H54 (cell line): Measurements from ENCODE around the gene SNHG17.
"Not testable (repeated sequence)": the region's sequence is repeated elsewhere in the genome, so short reads cannot be mapped to it uniquely, and the experiment has no call there.

Experiments used
- DNase-seq: peaks from one replicate; pipeline ENCODE4 v3.0.0; 2011; ENCODE audit warnings: low spot score, mixed read lengths; ENCODE audit not compliant: insufficient read length
- FAIRE-seq: peaks from 3 replicates; lab custom pipeline; 2011; peaks lifted over from hg19 to GRCh38; lab: Jason Lieb, UNC
- POLR2A ChIP-seq: IDR thresholded peaks from 2 replicates; pipeline ENCODE4 v1.6.1; 2011; ENCODE audit warnings: low read depth, mild to moderate bottlenecking, low read length

SNHG17 gene

DNA sequence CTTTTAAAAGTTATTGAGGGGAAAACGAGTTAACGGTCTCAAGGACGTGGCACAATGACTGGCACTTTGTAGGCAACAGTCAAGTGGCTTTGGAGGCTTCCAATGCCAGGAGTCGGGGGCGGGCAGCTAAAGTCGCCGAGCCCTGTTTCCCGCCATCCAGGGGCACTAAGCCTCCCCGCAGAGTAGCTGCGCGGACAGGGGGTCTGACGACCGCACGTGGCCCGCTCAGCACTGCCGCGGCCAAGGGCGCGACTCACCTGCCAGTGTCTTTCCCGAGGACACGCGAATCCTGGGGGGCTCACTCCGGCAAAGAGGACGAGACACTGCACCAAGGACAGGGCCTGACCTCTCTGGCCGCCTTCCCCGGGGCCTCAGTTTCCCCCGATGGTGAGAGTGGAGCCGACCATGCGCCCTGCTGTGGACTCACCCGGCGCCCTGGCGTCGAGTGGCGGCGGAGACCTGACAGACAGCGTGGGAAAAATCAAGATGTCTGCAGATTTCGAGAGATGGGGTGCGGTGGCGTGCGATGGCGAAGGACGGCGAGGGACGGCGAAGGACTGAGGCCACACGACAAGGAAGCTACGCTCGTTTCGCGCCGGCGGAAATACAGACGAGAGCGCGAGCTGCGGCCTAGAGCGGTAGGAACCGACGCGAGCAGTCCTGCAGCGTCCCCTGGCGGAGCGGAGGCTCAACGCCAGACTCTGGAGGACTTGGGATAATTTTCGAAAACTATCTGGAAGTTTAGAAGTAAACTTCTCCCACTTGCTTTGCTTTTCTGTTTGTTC is at the start of gene SNHG17:
SNHG17 (minus strand) TSS at position 559 of the 785 bp plus-strand sequence.
- DNase-seq, result no peak
- peak; percentile 99 for TF ChIP-seq POLR2A
- no peak for FAIRE-seq

DNA sequence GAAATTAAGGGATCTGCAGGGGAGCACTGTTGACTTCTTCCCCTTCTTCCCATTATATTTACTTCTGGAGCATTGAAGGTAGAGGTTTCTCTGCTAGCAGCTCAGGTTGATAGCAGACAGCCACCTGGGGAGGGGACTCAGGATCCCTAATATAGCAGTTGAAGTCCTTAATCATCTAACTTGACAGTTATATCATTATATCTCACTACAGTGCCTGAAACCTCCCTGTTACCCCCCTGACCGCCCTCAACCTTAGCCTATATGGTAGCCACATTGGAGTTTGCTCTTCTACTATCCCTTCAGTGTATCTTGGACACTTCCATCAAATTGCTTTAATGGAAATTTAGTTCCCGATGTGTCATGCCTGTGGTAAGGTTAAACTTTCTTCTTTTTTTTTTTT is 44.5 kb upstream of the SNHG17 start:
- no peak for TF ChIP-seq POLR2A
- FAIRE-seq (no peak), DNase-seq (no peak)

DNA sequence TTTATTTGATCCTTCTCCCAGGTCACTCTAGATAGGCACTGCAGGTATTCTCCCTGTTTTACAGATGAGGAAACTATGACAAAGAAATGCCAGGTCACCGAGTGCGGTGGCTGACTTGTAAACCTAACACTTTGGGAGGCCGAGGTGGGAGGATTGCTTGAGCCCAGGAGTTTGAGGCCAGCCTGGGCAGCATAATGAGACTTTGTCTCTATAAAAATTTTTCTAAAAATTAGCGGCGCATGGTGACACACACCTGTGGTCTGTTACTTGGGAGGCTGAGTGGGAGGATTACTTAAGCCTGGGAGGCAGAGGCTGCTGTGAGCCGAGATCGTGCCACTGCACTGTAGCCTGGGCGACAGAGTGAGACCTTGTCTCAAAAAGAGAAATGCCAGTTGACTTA is 42.6 kb upstream of the SNHG17 start:
- DNase-seq (no peak), FAIRE-seq (no peak)
- TF ChIP-seq POLR2A, result no peak

DNA sequence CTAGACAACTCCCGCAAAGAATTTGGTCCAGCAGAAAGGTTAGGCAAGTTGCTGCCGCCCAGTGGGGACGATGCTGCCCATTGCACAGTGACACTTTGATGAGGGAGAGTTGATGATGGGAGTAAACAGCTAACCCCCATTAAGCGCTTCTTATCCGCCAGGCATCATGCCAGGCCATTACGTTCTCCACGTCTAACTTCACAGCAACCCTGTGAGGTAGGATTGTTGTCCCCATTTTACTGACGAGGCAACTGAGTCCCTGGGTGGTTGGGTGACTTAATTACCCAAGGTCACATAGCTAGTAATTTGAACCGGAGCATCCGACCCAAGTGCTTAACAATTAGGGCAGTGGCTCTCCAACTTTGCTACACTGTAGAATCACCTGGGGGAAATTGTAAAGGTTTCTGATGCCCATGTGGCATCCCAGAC is 38.3 kb upstream of the SNHG17 start:
- DNase-seq, result no peak
- FAIRE-seq, result no peak

DNA sequence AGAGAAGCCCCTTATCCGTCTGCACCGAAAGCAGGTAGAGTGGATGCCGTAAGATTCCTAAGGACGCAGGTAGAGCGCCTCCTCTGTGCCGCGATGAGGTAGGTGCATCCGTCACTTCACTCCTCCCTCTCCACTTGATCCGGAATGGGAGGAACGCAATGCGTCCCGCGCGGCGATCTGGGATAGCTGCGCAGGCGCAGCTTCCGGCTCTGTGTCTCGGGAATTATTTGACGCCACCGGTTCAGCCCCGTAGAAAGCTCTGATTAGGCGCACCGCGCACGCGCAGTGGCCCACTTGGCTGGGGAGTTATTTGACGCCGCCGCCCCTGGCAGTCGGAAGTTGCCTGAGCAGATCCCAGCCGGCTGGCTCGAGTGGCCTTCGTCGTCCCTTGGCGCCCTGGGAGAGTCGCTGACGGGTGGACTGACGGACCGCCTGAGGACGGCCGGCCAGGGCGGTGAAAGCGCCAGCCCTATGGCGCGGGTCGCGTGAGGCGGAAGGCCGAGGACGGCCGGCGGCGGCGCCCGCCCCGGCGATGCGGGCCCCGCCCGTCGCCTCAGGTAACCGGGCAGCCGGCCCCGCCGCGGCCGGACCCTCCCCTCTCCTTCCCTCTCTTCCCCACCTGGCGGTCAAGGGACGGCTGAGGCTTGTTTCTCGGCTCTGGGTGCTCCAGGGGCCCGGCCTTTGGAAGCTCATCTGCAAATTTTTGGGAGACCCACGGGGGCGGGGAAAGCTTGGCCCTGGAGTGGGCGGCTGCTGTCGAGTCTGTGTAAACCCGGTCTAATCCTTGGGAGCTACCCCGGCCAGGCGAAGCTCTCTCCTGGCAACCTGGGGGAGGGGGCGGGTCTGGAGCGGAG is 37.6 kb upstream of the SNHG17 start, which contains the start of gene RALGAPB:
RALGAPB (plus strand) TSS at position 331 of the 854 bp plus-strand sequence. CDS start 15,590 bp downstream, outside the sequence.
- TF ChIP-seq POLR2A, result peak; percentile 49
- DNase-seq (peak; percentile 90), FAIRE-seq (peak; percentile 85)

More for the DNA sequence above, 38.3 kb upstream of the SNHG17 start:
- TF ChIP-seq POLR2A, result no peak

DNA sequence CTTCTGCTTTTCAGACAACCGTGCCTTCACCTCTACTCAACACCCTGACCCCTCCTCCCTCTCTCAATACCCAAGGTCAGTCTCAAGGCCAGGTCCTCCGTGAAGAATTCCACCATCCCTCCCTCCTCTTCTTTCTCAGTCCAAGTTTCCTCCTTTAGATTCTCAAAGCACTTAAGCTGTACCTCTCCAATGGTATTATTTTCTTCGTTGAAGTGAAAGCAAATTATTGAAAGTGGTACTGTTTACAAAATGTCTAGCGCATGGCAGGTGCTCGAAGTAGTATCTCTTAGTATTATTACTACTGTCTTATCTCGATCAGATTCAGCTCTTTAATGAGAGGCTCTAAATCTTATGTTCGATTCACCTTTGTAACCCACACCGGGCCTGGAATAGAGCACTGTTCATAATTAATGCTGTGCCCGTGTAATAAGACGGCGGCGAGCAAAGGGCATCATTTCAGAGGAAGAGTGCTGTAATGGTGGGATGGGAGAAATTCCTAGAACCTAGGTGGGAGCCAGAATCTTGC is 36.9 kb upstream of the SNHG17 start:
- FAIRE-seq (no peak), DNase-seq (no peak)
- no peak for TF ChIP-seq POLR2A

DNA sequence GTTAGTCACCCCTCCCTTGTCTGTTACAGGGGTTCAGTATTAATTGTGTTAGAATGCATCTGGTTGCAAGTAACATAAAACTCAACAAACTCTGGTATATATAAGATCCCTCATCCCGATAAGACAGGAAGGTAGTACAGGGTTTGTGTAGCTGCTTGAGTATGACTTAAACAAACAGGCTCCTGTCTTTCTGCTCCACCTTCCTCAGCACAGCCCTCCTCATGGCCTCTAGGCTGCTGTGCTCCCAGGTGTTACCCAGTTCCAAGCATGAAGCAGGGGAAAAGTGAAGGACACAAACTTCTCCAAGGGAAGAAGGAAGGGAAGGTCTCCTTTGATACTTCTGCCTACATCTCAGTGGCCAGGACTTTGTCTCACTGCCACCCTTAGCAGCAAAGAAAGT is 36.1 kb upstream of the SNHG17 start:
- DNase-seq, result no peak
- no peak for TF ChIP-seq POLR2A
- FAIRE-seq, result no peak

DNA sequence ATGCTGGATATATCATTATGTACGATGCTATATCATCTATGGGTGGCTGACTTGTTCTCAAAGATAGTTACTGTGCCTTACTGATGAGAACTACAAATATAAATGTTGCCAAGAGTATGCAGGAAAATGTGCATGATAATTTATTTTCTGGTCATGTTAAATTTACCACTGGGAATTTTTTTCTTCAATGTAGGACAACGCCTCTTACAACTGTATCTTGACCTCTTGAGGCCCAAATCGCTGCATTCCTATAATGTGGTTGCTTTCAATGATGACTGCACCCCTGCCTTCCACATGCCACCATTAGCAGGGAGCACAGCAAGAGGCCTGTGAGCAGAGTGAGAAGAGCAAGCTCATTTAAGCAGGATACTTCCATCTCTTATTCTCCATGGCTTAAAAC is 31.9 kb upstream of the SNHG17 start:
- no peak for FAIRE-seq
- TF ChIP-seq POLR2A, result no peak
- DNase-seq, result no peak

DNA sequence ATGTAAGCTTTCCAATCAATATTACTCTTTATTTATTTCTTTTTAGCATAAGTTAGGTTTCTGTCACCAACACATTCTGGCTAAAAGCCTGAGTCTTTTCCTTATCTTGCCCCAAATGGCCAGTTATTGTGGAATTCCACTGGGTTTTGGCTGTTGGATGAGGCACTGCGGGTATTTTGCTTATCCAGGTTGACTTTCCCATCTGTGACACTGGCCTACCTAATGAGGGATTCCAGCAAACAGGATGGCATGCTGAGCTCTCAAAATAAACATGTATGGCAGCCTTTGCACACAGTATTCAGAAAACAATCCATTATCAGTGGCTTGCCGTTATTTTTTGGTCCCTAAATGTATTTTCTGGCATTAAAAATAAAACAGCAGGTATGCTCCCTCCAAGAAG is 31.0 kb upstream of the SNHG17 start:
- DNase-seq, result no peak
- no peak for TF ChIP-seq POLR2A
- no peak for FAIRE-seq

DNA sequence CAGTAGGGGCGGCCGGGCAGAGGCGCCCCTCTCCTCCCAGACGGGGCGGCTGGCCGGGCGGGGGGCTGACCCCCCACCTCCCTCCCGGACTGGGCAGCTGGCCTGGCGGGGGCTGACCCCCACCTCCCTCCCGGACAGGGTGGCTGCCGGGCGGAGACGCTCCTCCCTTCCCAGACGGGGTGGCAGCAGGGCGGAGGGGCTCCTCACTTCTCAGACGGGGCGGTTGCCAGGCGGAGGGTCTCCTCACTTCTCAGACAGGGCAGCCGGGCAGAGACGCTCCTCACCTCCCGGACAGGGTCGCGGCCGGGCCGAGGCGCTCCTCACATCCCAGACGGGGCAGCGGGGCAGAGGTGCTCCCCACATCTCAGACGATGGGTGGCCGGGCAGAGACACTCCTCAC is 26.4 kb upstream of the SNHG17 start:
- not testable (repeated sequence) for DNase-seq, FAIRE-seq

DNA sequence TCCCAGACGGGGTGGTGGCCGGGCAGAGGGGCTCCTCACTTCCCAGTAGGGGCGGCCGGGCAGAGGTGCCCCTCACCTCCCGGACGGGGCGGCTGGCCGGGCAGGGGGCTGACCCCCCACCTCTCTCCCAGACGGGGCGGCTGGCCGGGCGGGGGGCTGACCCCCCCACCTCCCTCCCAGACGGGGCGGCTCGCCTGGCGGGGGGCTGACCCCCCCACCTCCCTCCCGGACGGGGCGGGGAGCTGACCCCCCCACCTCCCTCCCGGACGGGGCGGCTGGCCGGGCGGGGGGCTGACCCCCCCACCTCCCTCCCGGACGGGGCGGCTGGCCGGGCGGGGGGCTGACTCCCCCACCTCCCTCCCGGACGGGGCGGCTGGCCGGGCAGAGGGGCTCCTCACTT is 26.0 kb upstream of the SNHG17 start:
- not testable (repeated sequence) for FAIRE-seq, DNase-seq

DNA sequence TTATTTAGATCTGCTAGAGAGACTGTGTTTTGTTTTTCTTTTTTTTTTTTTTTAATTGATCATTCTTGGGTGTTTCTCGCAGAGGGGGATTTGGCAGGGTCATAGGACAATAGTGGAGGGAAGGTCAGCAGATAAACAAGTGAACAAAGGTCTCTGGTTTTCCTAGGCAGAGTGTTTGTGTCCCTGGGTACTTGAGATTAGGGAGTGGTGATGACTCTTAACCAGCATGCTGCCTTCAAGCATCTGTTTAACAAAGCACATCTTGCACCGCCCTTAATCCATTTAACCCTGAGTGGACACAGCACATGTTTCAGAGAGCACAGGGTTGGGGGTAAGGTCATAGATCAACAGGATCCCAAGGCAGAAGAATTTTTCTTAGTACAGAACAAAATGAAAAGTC is 25.5 kb upstream of the SNHG17 start:
- not testable (repeated sequence) for DNase-seq, FAIRE-seq

DNA sequence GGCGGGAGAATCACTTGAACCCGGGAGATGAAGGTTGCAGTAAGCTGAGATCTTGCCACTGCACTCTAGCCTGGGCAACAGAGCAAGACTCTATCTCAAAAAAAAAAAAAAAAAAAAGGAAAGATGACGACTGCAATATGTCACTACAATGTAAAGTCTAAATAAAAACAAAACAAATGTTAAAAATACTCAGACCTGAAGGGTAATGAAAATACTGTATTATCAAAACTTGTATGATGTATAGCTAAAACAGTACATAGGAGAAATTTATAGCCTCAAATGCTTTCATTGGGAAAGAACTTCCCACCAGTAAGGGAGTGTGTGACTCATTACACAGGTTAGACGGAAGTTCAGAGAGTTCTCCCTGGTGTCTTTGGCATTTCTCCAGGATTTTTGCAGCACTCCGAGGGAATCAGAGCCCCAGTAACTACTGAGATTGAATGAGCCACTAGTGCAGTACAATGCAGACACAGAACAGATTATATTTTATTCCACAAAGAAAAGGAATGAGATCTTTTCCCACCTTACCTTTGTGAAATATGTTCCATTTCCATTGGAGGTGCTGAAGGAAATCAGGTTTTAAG is 25.0 kb upstream of the SNHG17 start:
- FAIRE-seq (peak; percentile 95), DNase-seq (peak; percentile 57)
- no peak for TF ChIP-seq POLR2A

DNA sequence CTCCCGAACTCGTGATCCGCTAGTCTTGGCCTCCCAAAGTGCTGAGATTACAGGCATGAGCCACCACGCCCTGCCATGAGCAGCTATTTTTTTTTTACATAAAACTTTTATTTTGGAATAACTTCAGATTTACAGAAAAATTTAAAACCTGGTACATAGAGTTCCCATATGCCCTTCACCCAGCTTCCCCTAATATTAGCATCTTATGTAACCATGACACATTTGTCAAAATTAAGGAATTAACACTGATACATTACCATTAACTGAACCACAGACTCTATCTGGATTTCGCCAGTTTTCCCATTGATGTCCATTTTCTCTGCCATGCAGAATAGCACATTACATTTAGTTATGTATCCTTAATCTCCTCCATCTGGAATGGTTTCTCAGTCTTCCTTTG is 23.2 kb upstream of the SNHG17 start:
- DNase-seq (no peak), FAIRE-seq (no peak)
- no peak for TF ChIP-seq POLR2A
